ENCODE results near the gene PRKD1.

The PRKD1 gene

DNA sequence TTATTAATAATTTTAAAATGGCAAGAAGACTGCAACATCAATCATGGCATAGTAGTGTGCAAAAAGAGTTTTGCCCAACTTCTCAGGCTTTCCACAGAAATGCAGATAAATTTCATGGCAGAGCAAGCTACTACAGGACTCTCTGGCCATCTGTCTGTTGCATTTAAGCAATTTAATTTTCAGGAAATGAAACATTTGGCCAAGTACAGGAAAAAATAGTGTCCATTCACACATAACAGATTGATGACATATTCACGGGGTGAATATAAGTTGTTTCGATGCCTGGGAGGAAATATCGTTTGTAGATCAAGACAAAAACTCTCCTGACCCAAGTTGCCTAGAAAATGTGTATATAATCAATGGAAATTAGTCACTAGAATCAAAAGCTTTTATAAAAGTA, 324.0 kb downstream of the PRKD1 start:
- TF ChIP-seq TCF12 (IDR thresholded peaks at IDR 0.05; ENCODE audit: low read depth) (no peak), NFIC (IDR thresholded peaks at IDR 0.05) (no peak), TAF1 (IDR thresholded peaks at IDR 0.05; ENCODE audit: low read depth) (no peak), ZBTB7A (IDR thresholded peaks at IDR 0.05; ENCODE audit: low read depth) (no peak), EP300 (IDR thresholded peaks at IDR 0.05; ENCODE audit: borderline replicate concordance) (no peak), RAD21 (IDR thresholded peaks at IDR 0.05; ENCODE audit: low read depth) (no peak), CEBPB (IDR thresholded peaks at IDR 0.05) (no peak), FOXM1 (IDR thresholded peaks at IDR 0.05; ENCODE audit: borderline replicate concordance, low read depth) (no peak), CREB1 (IDR thresholded peaks at IDR 0.05; ENCODE audit: low read depth) (no peak), MAX (IDR thresholded peaks at IDR 0.05) (no peak), EGR1 (IDR thresholded peaks at IDR 0.05) (no peak), TEAD4 (IDR thresholded peaks at IDR 0.05) (no peak), USF1 (IDR thresholded peaks at IDR 0.05) (no peak), YY1 (IDR thresholded peaks at IDR 0.05; ENCODE audit: low read depth) (no peak)
- TF ChIP-seq, protein P1, sequence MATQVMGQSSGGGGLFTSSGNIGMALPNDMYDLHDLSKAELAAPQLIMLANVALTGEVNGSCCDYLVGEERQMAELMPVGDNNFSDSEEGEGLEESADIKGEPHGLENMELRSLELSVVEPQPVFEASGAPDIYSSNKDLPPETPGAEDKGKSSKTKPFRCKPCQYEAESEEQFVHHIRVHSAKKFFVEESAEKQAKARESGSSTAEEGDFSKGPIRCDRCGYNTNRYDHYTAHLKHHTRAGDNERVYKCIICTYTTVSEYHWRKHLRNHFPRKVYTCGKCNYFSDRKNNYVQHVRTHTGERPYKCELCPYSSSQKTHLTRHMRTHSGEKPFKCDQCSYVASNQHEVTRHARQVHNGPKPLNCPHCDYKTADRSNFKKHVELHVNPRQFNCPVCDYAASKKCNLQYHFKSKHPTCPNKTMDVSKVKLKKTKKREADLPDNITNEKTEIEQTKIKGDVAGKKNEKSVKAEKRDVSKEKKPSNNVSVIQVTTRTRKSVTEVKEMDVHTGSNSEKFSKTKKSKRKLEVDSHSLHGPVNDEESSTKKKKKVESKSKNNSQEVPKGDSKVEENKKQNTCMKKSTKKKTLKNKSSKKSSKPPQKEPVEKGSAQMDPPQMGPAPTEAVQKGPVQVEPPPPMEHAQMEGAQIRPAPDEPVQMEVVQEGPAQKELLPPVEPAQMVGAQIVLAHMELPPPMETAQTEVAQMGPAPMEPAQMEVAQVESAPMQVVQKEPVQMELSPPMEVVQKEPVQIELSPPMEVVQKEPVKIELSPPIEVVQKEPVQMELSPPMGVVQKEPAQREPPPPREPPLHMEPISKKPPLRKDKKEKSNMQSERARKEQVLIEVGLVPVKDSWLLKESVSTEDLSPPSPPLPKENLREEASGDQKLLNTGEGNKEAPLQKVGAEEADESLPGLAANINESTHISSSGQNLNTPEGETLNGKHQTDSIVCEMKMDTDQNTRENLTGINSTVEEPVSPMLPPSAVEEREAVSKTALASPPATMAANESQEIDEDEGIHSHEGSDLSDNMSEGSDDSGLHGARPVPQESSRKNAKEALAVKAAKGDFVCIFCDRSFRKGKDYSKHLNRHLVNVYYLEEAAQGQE (IDR thresholded peaks at IDR 0.05; ENCODE audit: low read depth) = no peak

DNA sequence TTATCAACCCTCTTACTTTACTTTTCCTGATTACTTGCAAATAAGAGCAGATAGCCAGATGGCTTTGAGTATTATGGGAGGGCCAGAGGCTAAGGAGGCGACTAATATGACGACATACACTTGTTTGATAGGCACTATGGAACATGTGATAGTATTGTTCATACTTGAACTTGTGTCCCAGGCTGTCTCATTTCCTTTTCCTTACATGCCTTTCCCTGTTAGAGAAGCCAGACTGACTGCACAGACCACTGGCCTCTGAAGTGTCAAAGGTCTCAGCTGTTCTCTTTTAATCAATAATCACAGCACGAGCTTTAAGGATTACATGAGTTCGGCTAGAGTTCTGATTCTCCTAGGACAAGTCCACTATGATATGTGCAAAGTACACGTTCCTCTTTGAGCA, 326.0 kb downstream of the PRKD1 start:
- TF ChIP-seq EP300 (IDR thresholded peaks at IDR 0.05; ENCODE audit: borderline replicate concordance) (no peak), USF1 (IDR thresholded peaks at IDR 0.05) (no peak), YY1 (IDR thresholded peaks at IDR 0.05; ENCODE audit: low read depth) (no peak), MAX (IDR thresholded peaks at IDR 0.05) (no peak), FOXM1 (IDR thresholded peaks at IDR 0.05; ENCODE audit: borderline replicate concordance, low read depth) (no peak), TCF12 (IDR thresholded peaks at IDR 0.05; ENCODE audit: low read depth) (no peak), TAF1 (IDR thresholded peaks at IDR 0.05; ENCODE audit: low read depth) (no peak), CEBPB (IDR thresholded peaks at IDR 0.05) (no peak), RAD21 (IDR thresholded peaks at IDR 0.05; ENCODE audit: low read depth) (no peak)
- TF ChIP-seq, protein P1 (IDR thresholded peaks at IDR 0.05; ENCODE audit: low read depth) = no peak

GRCh38 chr14:29587761-29588470, 339.7 kb downstream of the PRKD1 start:
- TF ChIP-seq TEAD4 (IDR thresholded peaks at IDR 0.05) = no peak
- TF ChIP-seq MAX (IDR thresholded peaks at IDR 0.05) = no peak
- no peak for TF ChIP-seq USF1 (IDR thresholded peaks at IDR 0.05)
- no peak for TF ChIP-seq EP300 (IDR thresholded peaks at IDR 0.05; ENCODE audit: borderline replicate concordance)
- TF ChIP-seq FOXM1 (IDR thresholded peaks at IDR 0.05; ENCODE audit: borderline replicate concordance, low read depth) = no peak
- no peak for TF ChIP-seq TCF12 (IDR thresholded peaks at IDR 0.05; ENCODE audit: low read depth)
- no peak for TF ChIP-seq YY1 (IDR thresholded peaks at IDR 0.05; ENCODE audit: low read depth)
- no peak for TF ChIP-seq CREB1 (IDR thresholded peaks at IDR 0.05; ENCODE audit: low read depth)
- TF ChIP-seq CEBPB (IDR thresholded peaks at IDR 0.05) = no peak
- TF ChIP-seq, protein P1 (IDR thresholded peaks at IDR 0.05; ENCODE audit: low read depth) = no peak
- TF ChIP-seq RAD21 (IDR thresholded peaks at IDR 0.05; ENCODE audit: low read depth) = no peak
- TF ChIP-seq NFIC (IDR thresholded peaks at IDR 0.05) = no peak
- TF ChIP-seq EGR1 (IDR thresholded peaks at IDR 0.05) = no peak
- TF ChIP-seq TAF1 (IDR thresholded peaks at IDR 0.05; ENCODE audit: low read depth) = no peak

Measured in Ishikawa (cell line).